GM12891 (cell line): ENCODE results near the gene ATP2B2.

Source experiments
- PAX5 ChIP-seq: IDR thresholded peaks from 2 replicates; pipeline ENCODE4 v1.6.1; 2011; ENCODE audit warnings: low read length, moderate library complexity, mild to moderate bottlenecking; ENCODE audit not compliant: insufficient read depth, severe bottlenecking
- POLR2A ChIP-seq: IDR thresholded peaks from 2 replicates; pipeline ENCODE4 v1.6.1; 2011; ENCODE audit warnings: low read depth, low read length, control low read depth
- POLR2AphosphoS5 ChIP-seq: IDR thresholded peaks from 2 replicates; pipeline ENCODE4 v1.6.1; 2011; ENCODE audit warnings: low read depth, low read length, control low read depth
- TAF1 ChIP-seq: IDR thresholded peaks from 2 replicates; pipeline ENCODE4 v1.6.1; 2011; ENCODE audit warnings: low read depth, low read length, control low read depth

DNA sequence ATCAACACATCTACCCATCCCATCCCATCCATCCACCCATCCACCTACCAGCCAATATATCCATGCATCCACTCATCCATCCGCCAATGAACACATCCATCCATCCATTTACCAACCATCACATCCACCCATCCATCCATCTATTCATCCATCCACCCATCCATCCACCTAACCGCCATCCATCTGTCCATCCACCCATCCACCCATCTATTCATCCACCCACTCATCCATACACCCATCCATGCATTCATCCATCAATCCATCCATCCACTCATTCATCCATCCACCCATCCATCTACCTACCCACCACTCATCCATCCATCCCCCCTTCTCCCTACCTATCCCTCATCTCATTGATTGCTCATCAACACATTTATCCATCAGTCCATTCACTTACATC is 136.9 kb downstream of the ATP2B2 start:
- TF ChIP-seq POLR2AphosphoS5, result no peak
- TF ChIP-seq POLR2A, result no peak
- no peak for TF ChIP-seq PAX5
- TF ChIP-seq TAF1, result no peak
